ENCODE measurements around the gene C16orf89.
"Not testable (repeated sequence)": the region's sequence is repeated elsewhere in the genome, so short reads cannot be mapped to it uniquely, and the experiment has no call there.

GRCh38 chr16:5105039-5105438 is 39.3 kb upstream of the C16orf89 start:
- not testable (repeated sequence) for TF ChIP-seq POLR2A (IDR thresholded peaks at IDR 0.05); CTCF (IDR thresholded peaks at IDR 0.05 in 4 of 5, conservative IDR thresholded peaks at IDR 0.05 in 1 of 5)

Measured in gastrocnemius medialis (tissue), 4 donors.